ENCODE data around the gene COL28A1. TPM values are rescaled to one million over a fixed set of nuclear protein-coding genes. Genes with fewer than 3 reads are reported as not detected.
"Not testable (repeated sequence)": the region's sequence is repeated elsewhere in the genome, so short reads cannot be mapped to it uniquely, and the experiment has no call there.

Gene COL28A1
- total RNA-seq, 1 donor from 2014 or later = 2.7 TPM

GRCh38 chr7:7428806-7429205 lies 106.9 kb downstream of the COL28A1 start:
- intact Hi-C loops (cut with micrococcal nuclease) = no loop called here
- ATAC-seq (no peak), DNase-seq (no peak)

GRCh38 chr7:7427363-7427762 lies 108.3 kb downstream of the COL28A1 start:
- ATAC-seq (no peak), DNase-seq (no peak)
- intact Hi-C loops (cut with micrococcal nuclease) = no loop called here

GRCh38 chr7:7426676-7427075 lies 109.0 kb downstream of the COL28A1 start:
- no peak for ATAC-seq
- intact Hi-C loops (cut with micrococcal nuclease) = no loop called here

GRCh38 chr7:7425321-7425720 lies 110.4 kb downstream of the COL28A1 start:
- DNase-seq (no peak), ATAC-seq (no peak)
- intact Hi-C loops (cut with micrococcal nuclease) = no loop called here

More at GRCh38 chr7:7426676-7427075, 109.0 kb downstream of the COL28A1 start:
- no peak for DNase-seq

GRCh38 chr7:7424151-7424873 lies 111.4 kb downstream of the COL28A1 start:
- DNase-seq (peak; percentile 46), ATAC-seq (peak; percentile 89)
- intact Hi-C loops (cut with micrococcal nuclease) = loop anchor here (5.0 kb wide), 1 partner anchor 108 kb away; no protein-coding TSS in a partner anchor

- ATAC-seq (no peak), DNase-seq (no peak)
- intact Hi-C loops (cut with micrococcal nuclease) = loop anchor here (5.0 kb wide), 1 partner anchor 110 kb away; no protein-coding TSS in a partner anchor
These were observed 113.0 kb downstream of the COL28A1 start for GRCh38 chr7:7422641-7423040.

- DNase-seq = no peak
- no peak for ATAC-seq
These were observed 113.8 kb downstream of the COL28A1 start for GRCh38 chr7:7421826-7422225.

GRCh38 chr7:7418997-7419396 lies 116.7 kb downstream of the COL28A1 start:
- DNase-seq = no peak
- intact Hi-C loops (cut with micrococcal nuclease) = no loop called here
- ATAC-seq = no peak

More at GRCh38 chr7:7421826-7422225, 113.8 kb downstream of the COL28A1 start:
- intact Hi-C loops (cut with micrococcal nuclease) = loop anchor here (5.0 kb wide), 1 partner anchor 110 kb away; no protein-coding TSS in a partner anchor

- no peak for ATAC-seq
- intact Hi-C loops (cut with micrococcal nuclease) = no loop called here
- DNase-seq = no peak
These were observed 117.8 kb downstream of the COL28A1 start for GRCh38 chr7:7417851-7418250.

GRCh38 chr7:7417414-7417813 lies 118.3 kb downstream of the COL28A1 start:
- no peak for DNase-seq
- intact Hi-C loops (cut with micrococcal nuclease) = no loop called here
- no peak for ATAC-seq

- ATAC-seq (peak; percentile 24), DNase-seq (no peak)
- intact Hi-C loops (cut with micrococcal nuclease) = no loop called here
These were observed 119.4 kb downstream of the COL28A1 start for GRCh38 chr7:7416031-7416858.

- ATAC-seq (no peak), DNase-seq (no peak)
- intact Hi-C loops (cut with micrococcal nuclease) = no loop called here
These were observed 120.7 kb downstream of the COL28A1 start for GRCh38 chr7:7414791-7415603.

- intact Hi-C loops (cut with micrococcal nuclease) = no loop called here
- ATAC-seq = no peak
- no peak for DNase-seq
These were observed 127.5 kb downstream of the COL28A1 start for GRCh38 chr7:7408001-7408770.

GRCh38 chr7:7405461-7405860 lies 130.2 kb downstream of the COL28A1 start:
- ATAC-seq = no peak
- intact Hi-C loops (cut with micrococcal nuclease) = no loop called here
- no peak for DNase-seq

- intact Hi-C loops (cut with micrococcal nuclease) = no loop called here
- no peak for DNase-seq
- no peak for ATAC-seq
These were observed 136.0 kb downstream of the COL28A1 start for GRCh38 chr7:7399707-7400106.

GRCh38 chr7:7395785-7396184 lies 139.9 kb downstream of the COL28A1 start:
- intact Hi-C loops (cut with micrococcal nuclease) = no loop called here
- DNase-seq = no peak
- ATAC-seq = no peak

- intact Hi-C loops (cut with micrococcal nuclease); ATAC-seq; DNase-seq: not testable (repeated sequence)
These were observed 147.5 kb downstream of the COL28A1 start for GRCh38 chr7:7388164-7388563.

- ATAC-seq (no peak), DNase-seq (no peak)
- intact Hi-C loops (cut with micrococcal nuclease) = no loop called here
These were observed 150.3 kb downstream of the COL28A1 start for GRCh38 chr7:7385421-7385820.

- ATAC-seq (no peak), DNase-seq (no peak)
- intact Hi-C loops (cut with micrococcal nuclease) = no loop called here
These were observed 151.4 kb downstream of the COL28A1 start for GRCh38 chr7:7384228-7384627.

Data from left ventricle myocardium superior (tissue), 1 donor.